Pons (tissue), 1 donor: Measurements from ENCODE around the gene CD69.
A peak's percentile ranks its signal among the peaks of the same experiment; 100 is the strongest.
"Not testable (repeated sequence)": the region's sequence is repeated elsewhere in the genome, so short reads cannot be mapped to it uniquely, and the experiment has no call there.

ENCODE experiments used
- DNase-seq: peaks from one replicate; pipeline ENCODE4 v3.0.0-alpha.2; 2016; ENCODE audit warnings: low spot score

CD69 gene

DNA sequence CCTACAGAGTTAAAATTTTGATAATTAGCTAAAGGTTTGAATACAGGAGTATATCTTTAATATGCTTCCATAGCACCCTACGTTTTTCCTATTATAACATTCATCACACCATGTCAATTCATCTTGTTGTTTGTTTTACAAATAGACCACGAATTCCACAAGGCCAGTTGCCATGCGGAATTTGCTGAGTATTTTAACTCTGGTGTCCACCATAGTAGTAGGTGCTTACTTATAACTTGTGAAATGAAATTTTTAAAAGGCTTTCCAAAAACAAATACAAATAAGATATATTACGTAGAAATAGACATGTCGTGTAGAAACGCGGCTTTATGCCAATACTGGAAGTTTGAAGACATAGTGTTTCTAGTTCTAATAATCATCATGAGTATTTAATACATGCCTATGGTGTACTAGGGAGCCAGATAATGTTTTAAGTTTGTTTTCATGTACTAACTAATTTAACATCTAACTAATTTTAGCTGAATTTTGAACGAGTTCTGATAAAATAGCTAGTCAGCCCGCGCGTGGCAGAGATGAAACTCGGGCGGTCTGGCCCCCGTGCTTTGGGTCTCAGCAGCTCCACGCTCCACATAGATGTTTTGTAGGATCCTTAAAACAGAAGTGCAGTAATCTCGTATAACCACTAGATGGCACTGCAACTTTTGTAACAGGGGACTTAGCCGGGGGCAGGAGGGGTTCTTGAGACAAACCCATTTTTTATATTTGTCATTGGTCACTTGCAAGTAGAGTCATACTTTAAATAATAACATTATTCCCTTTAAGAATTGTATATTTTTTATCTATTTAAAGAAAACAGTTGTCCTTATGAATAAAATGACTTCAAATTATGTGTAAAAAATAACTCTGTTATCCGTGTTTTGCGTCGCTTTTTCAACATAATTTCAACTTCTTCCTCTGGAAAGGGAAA lies 10.2 kb downstream of the CD69 start:
- DNase-seq = peak; percentile 88

DNA sequence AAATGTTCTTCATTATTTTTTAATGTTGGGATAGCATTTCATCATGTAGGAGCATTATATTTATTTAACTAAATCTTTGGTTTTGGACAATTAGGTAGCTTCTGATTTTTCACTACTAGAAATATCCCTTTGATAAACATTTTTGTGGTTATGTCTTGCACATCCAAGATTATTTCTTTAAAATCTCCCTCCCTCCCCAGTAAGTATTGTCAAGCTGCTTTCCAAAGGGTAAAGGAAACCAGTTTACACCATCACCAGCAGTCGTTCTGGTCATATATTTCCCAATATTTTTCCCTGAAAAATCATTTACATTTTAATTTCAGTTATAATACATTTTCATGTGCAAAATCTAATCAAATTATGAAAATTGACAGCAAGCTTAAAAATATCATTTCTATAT lies 11.1 kb downstream of the CD69 start:
- no peak for DNase-seq

- DNase-seq = no peak
Observed at GRCh38 chr12:9745199-9745598, 15.5 kb downstream of the CD69 start.

GRCh38 chr12:9742661-9743060 lies 18.0 kb downstream of the CD69 start:
- no peak for DNase-seq

GRCh38 chr12:9741726-9742125 lies 19.0 kb downstream of the CD69 start:
- DNase-seq = no peak

GRCh38 chr12:9740106-9740750 lies 20.5 kb downstream of the CD69 start:
- DNase-seq = no peak

GRCh38 chr12:9739404-9740105 lies 21.1 kb downstream of the CD69 start:
- DNase-seq = not testable (repeated sequence)

- not testable (repeated sequence) for DNase-seq
Observed at GRCh38 chr12:9738905-9739304, 21.8 kb downstream of the CD69 start.

DNA sequence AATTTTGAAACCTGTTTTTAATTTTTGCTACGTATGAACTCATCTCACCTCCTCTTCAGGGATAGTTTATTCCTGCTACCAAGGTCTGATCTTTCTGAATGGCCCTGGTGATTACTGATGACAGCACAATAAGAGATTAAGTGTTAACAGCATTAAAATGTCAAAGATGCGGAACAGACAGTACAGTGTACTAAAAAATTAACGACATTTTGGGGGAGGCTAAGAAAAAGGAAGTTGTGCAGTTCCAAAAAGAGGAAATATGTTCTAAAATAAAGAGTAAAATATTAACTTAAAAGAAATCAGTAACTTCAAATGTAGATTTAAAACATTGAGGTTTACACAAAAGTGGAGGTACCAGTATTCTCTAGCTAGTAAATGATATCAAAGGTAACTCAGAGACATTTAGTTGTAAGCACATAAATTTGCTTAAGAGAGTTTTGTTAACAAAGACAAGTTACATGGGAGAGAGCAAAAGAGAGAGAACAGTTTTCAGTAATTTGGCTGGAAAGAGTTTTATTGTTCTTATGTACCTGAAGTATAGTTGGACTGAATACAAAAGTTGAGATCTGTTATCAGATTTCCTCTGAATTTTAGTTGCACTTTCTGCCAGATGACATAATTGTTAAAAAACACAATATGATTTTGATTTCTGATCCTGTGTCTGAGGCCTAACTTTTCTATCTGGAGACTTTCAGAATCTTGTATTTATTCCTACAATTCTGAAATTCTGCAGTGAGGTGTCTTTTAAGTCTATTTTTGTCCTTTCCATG lies 23.6 kb downstream of the CD69 start:
- no peak for DNase-seq

DNA sequence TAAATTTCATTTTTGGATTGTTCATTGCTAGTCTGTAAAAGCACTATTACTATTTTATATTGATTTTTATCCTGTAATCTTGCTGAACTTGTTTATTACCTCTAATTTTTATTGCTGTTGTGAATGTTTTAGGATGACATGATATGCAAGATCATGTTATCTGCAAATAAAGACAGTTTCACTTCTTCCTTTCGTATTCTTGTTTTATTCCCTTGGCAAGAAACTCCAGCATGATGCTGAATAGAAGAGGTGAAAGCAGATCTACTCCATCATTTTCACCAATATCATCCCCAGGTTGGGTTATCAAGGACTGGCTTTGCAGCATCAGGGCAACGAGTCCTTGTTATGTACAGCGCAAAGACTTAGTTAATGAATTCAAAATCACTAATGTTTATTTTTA lies 25.1 kb downstream of the CD69 start:
- no peak for DNase-seq

DNA sequence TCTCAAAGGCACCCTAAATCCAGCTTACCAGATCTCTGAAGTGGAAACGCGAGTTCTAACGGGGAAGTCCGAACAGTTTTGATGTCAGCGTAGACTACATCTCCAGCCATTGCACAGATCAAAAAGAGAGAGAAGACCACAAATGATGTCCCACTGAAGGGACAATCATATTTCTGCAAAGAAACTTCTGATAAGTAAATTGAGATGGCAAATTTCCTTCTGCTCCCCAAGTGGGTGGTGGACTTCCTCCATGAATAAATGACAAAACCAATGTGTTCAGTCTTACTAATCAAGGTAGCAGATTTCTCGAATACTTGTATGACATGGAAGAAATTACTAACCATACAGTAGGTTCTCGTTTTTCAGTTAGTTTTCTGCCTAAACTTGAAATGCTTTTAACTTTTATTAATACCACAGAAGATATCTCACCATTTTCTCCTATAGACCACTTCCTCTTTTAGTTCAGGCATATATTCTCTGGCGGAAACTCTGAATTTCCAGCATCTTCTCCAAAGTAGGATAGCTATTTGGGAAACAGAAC lies 27.7 kb downstream of the CD69 start, which contains the start of gene CLECL1:
CLECL1 (minus strand) TSS at position 177 of the 541 bp plus-strand sequence.
- no peak for DNase-seq

DNA sequence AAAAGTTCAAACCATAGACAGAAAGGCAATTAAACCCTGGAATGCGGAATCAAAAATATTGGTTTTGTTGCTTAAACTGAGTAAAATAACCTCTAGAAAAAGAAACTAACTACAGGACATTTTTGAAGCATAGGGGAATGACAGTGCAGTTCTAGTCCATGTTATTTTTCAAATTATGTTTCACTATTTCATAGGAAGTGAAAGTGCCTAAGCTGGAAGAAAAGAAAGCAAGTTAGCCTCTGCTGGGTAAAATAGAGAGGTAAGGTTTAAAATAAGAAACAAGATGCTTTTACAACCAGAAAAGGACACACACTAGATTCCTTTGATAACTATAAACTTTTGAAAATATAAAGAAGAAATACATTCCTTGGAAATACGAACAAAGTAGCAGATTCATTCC lies 28.9 kb downstream of the CD69 start:
- DNase-seq = no peak

DNA sequence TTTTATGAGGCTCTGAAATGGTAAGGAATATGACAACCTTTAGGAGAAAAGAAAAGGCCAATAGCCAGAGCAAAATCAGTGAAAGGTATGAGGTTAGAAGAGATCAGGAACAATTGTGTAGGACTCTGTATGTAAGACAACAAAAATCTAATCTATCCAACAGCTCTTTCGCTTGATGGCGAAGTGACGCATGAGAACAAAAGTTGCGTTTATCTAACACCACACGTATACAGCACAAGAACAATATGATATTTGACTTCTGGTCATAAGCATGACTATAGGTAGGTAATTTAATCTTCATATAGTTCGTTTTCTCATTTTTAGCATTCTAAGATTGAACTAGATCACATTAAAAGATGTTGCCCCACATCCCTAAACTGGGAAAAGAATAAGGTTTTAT lies 29.3 kb downstream of the CD69 start:
- DNase-seq = no peak

GRCh38 chr12:9730591-9730990 lies 30.1 kb downstream of the CD69 start:
- DNase-seq = no peak

DNA sequence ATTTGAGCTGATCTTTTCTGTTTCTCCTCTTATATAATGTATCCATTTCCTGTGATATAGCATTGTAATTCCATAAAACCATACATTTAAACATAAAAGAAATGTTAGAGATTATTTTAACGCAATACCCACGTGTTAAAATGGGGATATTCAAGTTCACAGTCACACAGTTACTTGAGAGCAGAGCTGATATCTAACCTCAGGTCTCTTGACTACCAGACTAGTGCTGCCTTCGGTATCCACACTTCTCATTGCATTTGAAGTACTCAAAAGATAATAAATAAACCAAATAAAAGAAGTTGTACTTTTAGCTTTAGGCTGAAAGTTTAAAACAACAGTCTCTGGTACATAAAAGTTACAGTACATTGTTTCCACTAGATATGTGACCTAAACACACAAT lies 30.7 kb downstream of the CD69 start:
- DNase-seq = no peak

- DNase-seq = no peak
Observed at GRCh38 chr12:9729082-9729481, 31.6 kb downstream of the CD69 start.

- no peak for DNase-seq
Observed at GRCh38 chr12:9727813-9728212, 32.9 kb downstream of the CD69 start.

- no peak for DNase-seq
Observed at GRCh38 chr12:9725213-9725870, 35.4 kb downstream of the CD69 start.

GRCh38 chr12:9724023-9724422 lies 36.7 kb downstream of the CD69 start:
- no peak for DNase-seq

DNA sequence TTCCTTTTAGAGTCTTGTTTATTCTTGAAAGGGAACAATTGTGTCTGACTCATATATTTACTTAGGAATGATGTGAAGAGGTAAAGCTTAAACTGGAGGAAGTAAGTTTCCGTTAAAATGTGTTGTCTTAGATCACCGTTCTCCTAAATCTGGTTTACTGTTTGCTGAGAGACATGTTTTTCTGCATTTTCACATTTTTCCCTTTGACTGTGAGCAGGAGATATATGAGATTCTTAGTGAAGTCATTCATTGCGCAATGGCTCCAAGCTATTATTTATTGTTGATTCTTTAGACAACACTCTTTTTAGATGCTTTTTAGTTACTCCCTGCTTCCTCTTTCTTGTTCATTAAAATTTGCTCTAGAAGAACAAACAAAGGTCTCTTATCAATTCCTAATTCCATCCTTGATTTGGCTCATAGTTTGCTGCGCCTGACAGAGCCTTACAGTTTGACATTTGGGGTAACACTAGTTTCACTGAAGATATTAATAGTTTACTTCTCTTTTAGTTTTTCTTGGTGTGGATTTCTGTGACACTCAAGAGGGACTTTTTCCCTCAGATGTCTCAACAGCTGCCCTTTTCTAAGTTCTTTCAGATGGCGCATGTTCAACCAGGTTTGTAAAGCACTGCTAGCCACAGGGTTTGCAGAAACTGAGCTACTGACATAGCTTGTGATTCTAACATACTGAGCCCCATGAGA lies 39.2 kb downstream of the CD69 start:
- peak; percentile 63 for DNase-seq
